Muscle of leg (tissue), 16 donors: Measurements from ENCODE around the gene PNPLA1. TPM values are rescaled to one million over a fixed set of nuclear protein-coding genes. Genes with fewer than 3 reads are reported as not detected.

ENCODE experiments used
- DNase-seq: peaks from one replicate; pipeline ENCODE4 v3.0.0; 2013
- H3K27ac ChIP-seq: one replicate; pipeline ENCODE4 v1.5.1; 2013; ENCODE audit warnings: mild to moderate bottlenecking, low read length, control low read depth
- H3K27me3 ChIP-seq: one replicate; pipeline ENCODE4 v1.6.1; 2013; ENCODE audit warnings: low read length; ENCODE audit not compliant: control insufficient read depth, insufficient read depth
- H3K36me3 ChIP-seq: one replicate; pipeline ENCODE4 v1.6.1; 2013; ENCODE audit warnings: low read length; ENCODE audit not compliant: control insufficient read depth, insufficient read depth
- H3K4me1 ChIP-seq: one replicate; pipeline ENCODE4 v1.6.1; 2013; ENCODE audit warnings: low read length; ENCODE audit not compliant: control insufficient read depth, insufficient read depth
- H3K4me3 ChIP-seq: one replicate; pipeline ENCODE4 v1.5.1; 2013; ENCODE audit warnings: low read length, control low read depth
- H3K9me3 ChIP-seq: replicated peaks from 2 replicates; pipeline ENCODE4 v1.6.1; 2013; ENCODE audit warnings: low read depth, low read length; ENCODE audit not compliant: control insufficient read depth
- WGBS: methylation state at CpG from one replicate; pipeline ENCODE4 v1.1.5; 2013; ENCODE audit warnings: missing lambda C conversion rate; ENCODE audit not compliant: insufficient coverage; 5-methylcytosine and 5-hydroxymethylcytosine counted together
- long read RNA-seq, 11 donors: transcript quantifications; one replicate each; lab custom pipeline, GENCODE V29; 2026
- polyA plus RNA-seq, 8 donors: library from polyadenylated mRNA; unstranded; fragments of 120-200 nt; gene quantifications; one replicate each; pipeline versions ENCODE4 v1.2.1 to v1.2.3, GENCODE V29; 2013; ENCODE audit warnings: inconsistent platforms in 1 of 8, low replicate concordance in 1 of 8; ENCODE audit not compliant: insufficient read length in 8 of 8, insufficient read depth in 1 of 8
- total RNA-seq: library from RNA; stranded (reverse); fragments of 120-200 nt; gene quantifications from one replicate; pipeline ENCODE4 v1.2.4, GENCODE V29; 2013

The PNPLA1 gene
- total RNA-seq (not detected), polyA plus RNA-seq (under 1 TPM in 5 of 8 donors, not detected in 3; 0.05 to 0.45 (median 0.11) TPM)
- long read RNA-seq, donor 1 = 0 reads
- long read RNA-seq, donor 2 = 0 reads
- long read RNA-seq, donor 3 = 0 reads
- long read RNA-seq, donor 4 = 0 reads
- long read RNA-seq, donor 5 = 0 reads
- long read RNA-seq, donor 6 = 0 reads
- long read RNA-seq, donor 7 = 0 reads
- long read RNA-seq, donor 8 = 0 reads
- long read RNA-seq, donor 9 = 0 reads
- long read RNA-seq, donor 10 = 0 reads
- long read RNA-seq, donor 11 = 0 reads

DNA sequence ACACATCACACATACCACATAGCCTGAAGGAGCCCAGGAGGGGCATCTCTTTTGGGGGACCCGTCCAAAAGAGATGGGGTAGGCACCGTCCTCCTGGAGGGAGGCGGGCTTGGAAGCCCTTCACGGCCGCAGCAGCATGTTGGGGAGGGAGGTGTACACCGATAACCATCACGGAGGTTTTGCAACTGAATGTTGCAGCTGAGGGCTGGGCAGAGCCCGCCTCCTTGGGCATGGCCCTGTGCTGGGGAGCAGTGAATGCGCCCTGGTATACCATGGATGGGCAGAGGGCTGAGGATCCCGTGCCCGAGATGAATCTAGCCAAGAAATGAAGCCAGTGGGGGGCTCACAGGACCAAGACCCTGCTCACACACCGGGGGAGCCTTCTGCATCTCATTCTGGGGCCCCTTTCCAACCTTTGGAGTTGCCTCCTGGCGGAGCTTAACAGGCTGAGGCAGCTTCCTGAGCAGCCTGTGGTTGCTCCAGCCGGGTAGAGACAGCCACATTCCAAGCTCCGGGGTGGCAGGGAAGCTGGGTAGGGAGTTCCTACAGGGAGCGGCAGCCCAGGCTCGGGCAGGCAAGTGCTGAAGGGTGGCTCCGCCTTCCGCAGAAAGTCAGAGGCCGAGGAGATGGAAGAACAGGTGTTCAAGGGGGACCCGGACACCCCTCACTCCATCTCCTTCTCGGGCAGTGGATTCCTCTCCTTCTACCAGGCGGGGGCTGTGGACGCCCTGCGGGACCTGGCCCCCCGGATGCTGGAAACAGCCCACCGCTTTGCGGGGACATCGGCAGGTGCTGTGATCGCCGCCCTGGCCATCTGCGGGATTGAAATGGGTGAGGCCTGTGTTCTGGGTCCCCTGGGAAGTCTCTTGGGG, at the start of gene PNPLA1:
PNPLA1 (plus strand) TSS at position 227 of the 872 bp plus-strand sequence; CDS start at position 627, 400 bp downstream.
- no peak for DNase-seq
- Histone ChIP-seq H3K9me3 (peaks cover 3% of the 10 kb centered on the region), H3K27ac (no peak within 1 kb of the TSS), H3K27me3 (peaks cover 23% of the 10 kb centered on the region), H3K4me3 (no peak within 1 kb of the TSS), H3K4me1 (no peaks in the 10 kb centered on the region), H3K36me3 (no peaks in the 10 kb centered on the region)
- WGBS = 77% methylated on average over 22 of the region's 32 CpGs

DNA sequence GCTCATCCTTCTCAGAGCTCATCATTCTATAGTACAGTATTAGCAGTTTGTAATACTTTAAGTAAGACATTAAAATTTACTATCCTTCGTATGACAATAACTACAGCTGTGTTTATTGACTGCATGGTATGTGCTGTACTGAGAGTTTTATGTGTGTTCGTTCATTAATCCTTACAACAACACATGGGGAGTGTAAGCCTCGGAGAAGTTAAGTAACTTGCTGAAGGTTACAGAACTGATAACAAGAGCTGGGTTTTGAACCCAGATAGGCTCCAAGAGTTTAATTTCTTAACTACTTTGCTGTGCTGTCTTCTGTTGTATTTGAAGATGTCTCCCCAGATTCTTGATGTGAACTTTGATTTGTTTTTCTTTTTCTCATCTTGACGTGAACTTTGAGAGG, 49.6 kb upstream of the PNPLA1 start:
- no peaks in the 10 kb centered on the region for H3K9me3 ChIP-seq
- DNase-seq = no peak
- H3K4me1 ChIP-seq = peaks cover 8% of the 10 kb centered on the region
- peaks cover 72% of the 10 kb centered on the region for H3K36me3 ChIP-seq
- WGBS = no CpG with 5 or more reads among the region's 4 CpGs
- no peak overlapping the region for H3K27ac ChIP-seq
- H3K27me3 ChIP-seq = no peaks in the 10 kb centered on the region
- no peak overlapping the region for H3K4me3 ChIP-seq

DNA sequence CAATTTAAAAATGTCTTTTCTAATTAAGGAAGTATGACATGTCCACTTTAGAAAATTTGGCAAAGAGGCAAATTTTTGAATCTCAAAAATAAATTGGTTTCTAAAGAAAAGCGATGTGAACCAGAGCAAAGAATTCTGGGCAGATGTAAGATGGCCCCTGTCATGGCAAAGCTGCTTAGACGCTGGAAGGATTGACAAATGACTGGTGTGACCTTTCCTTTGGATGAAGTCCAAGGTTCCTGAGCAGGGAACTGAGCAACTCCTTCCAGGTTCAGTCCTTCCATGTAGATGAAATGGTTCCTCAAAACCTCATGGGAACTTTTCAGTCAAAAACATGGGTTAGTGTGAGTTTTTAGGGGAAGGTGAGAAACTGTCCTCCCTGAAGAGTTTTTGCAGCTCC, 48.2 kb upstream of the PNPLA1 start:
- WGBS = 86% methylated on average over 2 of the region's 2 CpGs
- DNase-seq = no peak
- H3K4me3 ChIP-seq = no peak overlapping the region
- no peaks in the 10 kb centered on the region for H3K9me3 ChIP-seq
- no peak overlapping the region for H3K27ac ChIP-seq
- H3K36me3 ChIP-seq = peaks cover 64% of the 10 kb centered on the region
- peaks cover 8% of the 10 kb centered on the region for H3K4me1 ChIP-seq
- no peaks in the 10 kb centered on the region for H3K27me3 ChIP-seq

GRCh38 chr6:36222924-36223323, 46.9 kb upstream of the PNPLA1 start:
- Histone ChIP-seq H3K4me1 (peaks cover 8% of the 10 kb centered on the region), H3K27ac (no peak overlapping the region), H3K36me3 (peaks cover 61% of the 10 kb centered on the region), H3K27me3 (no peaks in the 10 kb centered on the region), H3K4me3 (no peak overlapping the region), H3K9me3 (no peaks in the 10 kb centered on the region)
- WGBS = no CpG with 5 or more reads among the region's 4 CpGs
- DNase-seq = no peak

DNA sequence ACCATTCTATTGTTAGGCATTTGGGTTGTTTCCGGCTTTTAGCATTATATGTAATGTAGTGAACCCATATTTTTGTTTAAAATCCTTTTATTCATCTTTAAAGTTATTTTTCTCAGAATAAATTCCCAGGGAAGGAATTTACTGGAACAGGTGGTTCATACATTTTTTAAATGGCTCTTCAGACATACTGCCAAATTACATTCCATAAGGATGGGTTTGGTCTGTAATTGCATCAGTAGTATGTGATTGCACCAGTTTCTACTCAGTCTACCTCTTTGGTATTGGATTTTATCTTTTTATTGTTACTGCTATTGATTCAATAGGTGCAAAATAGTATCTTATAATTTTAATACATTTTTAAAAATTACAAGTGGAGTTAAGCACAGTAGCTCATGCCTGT, 46.2 kb upstream of the PNPLA1 start:
- Histone ChIP-seq H3K4me1 (peaks cover 8% of the 10 kb centered on the region), H3K27ac (no peak overlapping the region), H3K4me3 (no peak overlapping the region), H3K9me3 (no peaks in the 10 kb centered on the region), H3K27me3 (no peaks in the 10 kb centered on the region), H3K36me3 (peaks cover 62% of the 10 kb centered on the region)
- WGBS = no CpG with 5 or more reads among the region's 1 CpG
- DNase-seq = no peak

GRCh38 chr6:36224918-36225461, 44.9 kb upstream of the PNPLA1 start:
- Histone ChIP-seq H3K9me3 (no peaks in the 10 kb centered on the region), H3K27me3 (no peaks in the 10 kb centered on the region), H3K36me3 (peaks cover 62% of the 10 kb centered on the region), H3K27ac (no peak overlapping the region), H3K4me3 (no peak overlapping the region), H3K4me1 (peaks cover 8% of the 10 kb centered on the region)
- no peak for DNase-seq
- WGBS = 81% methylated on average over 3 of the region's 5 CpGs

GRCh38 chr6:36226438-36227047, 43.3 kb upstream of the PNPLA1 start:
- Histone ChIP-seq H3K27ac (no peak overlapping the region), H3K36me3 (peaks cover 77% of the 10 kb centered on the region), H3K4me3 (no peak overlapping the region), H3K27me3 (no peaks in the 10 kb centered on the region), H3K4me1 (peaks cover 8% of the 10 kb centered on the region), H3K9me3 (no peaks in the 10 kb centered on the region)
- DNase-seq = no peak
- WGBS = 100% methylated on average over 1 of the region's 4 CpGs

GRCh38 chr6:36227379-36228228, 42.3 kb upstream of the PNPLA1 start:
- DNase-seq = no peak
- no peak overlapping the region for H3K4me3 ChIP-seq
- H3K27ac ChIP-seq = no peak overlapping the region
- WGBS = 64% methylated on average over 1 of the region's 1 CpG
- H3K36me3 ChIP-seq = peaks cover 72% of the 10 kb centered on the region
- H3K9me3 ChIP-seq = no peaks in the 10 kb centered on the region
- peaks cover 8% of the 10 kb centered on the region for H3K4me1 ChIP-seq
- H3K27me3 ChIP-seq = no peaks in the 10 kb centered on the region

DNA sequence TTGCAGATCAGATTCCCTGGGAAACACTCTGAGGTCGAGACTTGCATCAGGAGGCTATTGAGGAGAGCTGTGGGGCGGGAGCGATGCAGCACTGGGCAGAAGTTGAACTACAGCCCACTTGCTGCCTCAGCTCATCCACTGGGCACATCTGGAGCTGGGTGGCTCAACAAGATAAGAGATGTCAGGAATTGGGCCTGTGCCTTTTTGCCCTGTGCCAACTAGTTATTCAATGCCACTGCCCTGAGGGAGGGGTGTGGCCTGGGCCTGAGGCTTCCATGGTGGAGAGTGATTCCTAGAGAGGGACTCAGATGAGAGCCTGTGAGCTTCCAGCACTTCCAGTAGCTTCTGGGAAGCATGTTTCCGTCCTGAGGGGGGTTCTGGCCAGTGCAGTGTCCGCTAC, 40.6 kb upstream of the PNPLA1 start:
- 84% methylated on average over 3 of the region's 5 CpGs for WGBS
- Histone ChIP-seq H3K4me3 (no peak overlapping the region), H3K27me3 (no peaks in the 10 kb centered on the region), H3K36me3 (peaks cover 78% of the 10 kb centered on the region), H3K27ac (no peak overlapping the region), H3K4me1 (peaks cover 3% of the 10 kb centered on the region), H3K9me3 (no peaks in the 10 kb centered on the region)
- DNase-seq = no peak
